Right ventricle myocardium inferior (tissue), 1 donor: ENCODE results near the gene ABTB2. TPM values are rescaled to one million over a fixed set of nuclear protein-coding genes. Genes with fewer than 3 reads are reported as not detected.
A peak's percentile ranks its signal among the peaks of the same experiment; 100 is the strongest.

Experiments used
- ATAC-seq: fragments of 200-7000 bp; cut with Tn5 transposase; one replicate; pipeline ENCODE4 v1.9.1; 2020; ENCODE audit warnings: mild to moderate bottlenecking, moderate library complexity
- DNase-seq: peaks from one replicate; pipeline ENCODE4 v3.0.0; 2021; ENCODE audit errors: missing footprints
- intact Hi-C: fragments of 100-400 bp; cut with DNase I; formaldehyde crosslinking; loops from one replicate; pipeline ENCODE4 v1.11.0; 2022
- total RNA-seq: library from RNA; stranded (reverse); fragmentation: NEBNext Ultra II Directional; extraction: Animal tissue kit (Norgen Biotek cat#: 25700); gene quantifications from one replicate; pipeline ENCODE4 v1.2.1, GENCODE V29; 2021
- donor health status: DM: no; HTN: yes; CAD: no; lungs with severe emphysema.

ABTB2 gene
- total RNA-seq, 1 donor from 2014 or later, result 14.3 TPM

GRCh38 chr11:34176751-34177209 lies 181.0 kb downstream of the ABTB2 start:
- ATAC-seq, result no peak
- DNase-seq, result no peak
- intact Hi-C loops, result loop anchor here (10.0 kb wide), 1 partner anchor 318 kb away; no protein-coding TSS in a partner anchor

DNA sequence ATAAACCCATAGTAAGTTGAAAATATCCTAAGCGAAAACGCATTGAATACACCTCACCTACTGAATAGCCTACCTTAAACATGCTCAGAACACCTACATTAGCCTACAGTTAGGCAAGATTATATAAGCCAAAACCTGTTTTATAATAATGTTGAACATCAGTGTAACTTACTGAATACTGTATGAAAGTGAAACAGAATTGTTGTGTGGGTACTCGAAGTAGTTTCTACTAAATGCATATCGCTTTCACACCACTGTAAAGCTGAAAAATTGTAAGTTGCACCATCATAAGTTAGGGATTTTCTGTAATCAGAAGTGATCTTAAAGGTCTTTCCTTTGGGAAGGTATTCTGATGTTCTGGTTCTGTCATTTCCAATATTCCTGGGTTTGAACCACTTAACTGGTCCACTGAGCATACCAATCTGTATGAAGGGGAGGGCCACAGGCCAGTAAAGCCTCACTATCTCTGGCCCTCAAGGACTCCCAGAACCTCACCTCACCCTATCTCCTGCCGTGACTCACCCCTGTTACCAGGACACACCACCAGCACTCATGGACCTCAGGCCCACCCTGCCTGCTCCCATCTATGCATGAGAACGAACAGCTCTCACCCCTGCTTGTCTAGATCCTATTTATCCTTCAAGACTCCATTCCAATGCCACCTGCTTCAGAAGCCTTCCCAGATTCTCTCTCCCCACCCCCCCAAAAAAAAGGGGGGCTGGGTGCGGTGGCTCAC lies 182.4 kb downstream of the ABTB2 start:
- DNase-seq (no peak), ATAC-seq (no peak)
- intact Hi-C loops, result loop anchor here (10.0 kb wide), 1 partner anchor 319 kb away; no protein-coding TSS in a partner anchor

- intact Hi-C loops, result loop anchor here (1.0 to 10.0 kb wide), 3 partner anchors 177 to 320 kb away; no protein-coding TSS in a partner anchor
- DNase-seq (peak; percentile 93), ATAC-seq (peak; percentile 99)
Measured at GRCh38 chr11:34174412-34175041, 183.3 kb downstream of the ABTB2 start.

DNA sequence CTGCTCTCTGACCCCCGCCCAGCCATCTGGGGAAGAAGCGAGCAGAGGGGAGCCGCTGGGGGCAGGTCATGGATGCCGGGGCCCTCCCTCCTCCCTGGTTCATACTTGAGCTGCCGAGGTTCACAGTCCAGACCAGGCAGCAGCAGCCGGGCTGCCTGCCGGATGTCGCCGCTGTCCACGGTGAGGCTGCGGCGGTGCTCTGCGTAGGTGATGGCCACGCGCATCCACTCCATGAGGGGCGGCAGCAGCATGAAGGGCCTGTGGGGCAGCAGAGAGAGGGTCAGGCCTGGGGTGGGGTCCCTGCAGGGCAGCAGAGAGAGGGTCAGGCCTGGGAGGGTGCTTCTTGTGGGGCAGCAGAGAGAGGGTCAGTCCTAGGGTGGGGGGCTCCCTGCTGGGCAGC lies 184.8 kb downstream of the ABTB2 start:
- ATAC-seq (no peak), DNase-seq (no peak)

DNA sequence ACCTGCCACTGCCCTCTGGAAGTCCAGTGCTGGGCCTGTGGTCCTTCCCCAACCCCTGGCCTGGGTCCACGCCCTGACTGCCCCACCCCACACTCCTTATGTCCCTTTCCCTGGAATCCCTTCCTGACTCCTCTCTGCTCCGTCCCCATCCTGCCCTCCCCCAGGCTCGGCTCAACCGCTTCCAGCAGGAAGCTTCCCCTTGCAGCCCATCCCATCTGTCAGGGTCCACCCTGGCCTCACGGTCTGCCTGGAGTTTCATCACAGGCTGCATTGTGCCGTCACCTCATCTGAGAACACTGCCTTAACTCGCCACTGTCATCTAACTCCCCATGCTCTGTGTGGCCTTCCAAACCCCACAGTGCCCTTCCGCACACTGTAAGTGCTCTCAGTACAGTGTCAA lies 188.1 kb downstream of the ABTB2 start:
- intact Hi-C loops, result loop anchor here (10.0 kb wide), 1 partner anchor 325 kb away; no protein-coding TSS in a partner anchor
- ATAC-seq (no peak), DNase-seq (no peak)

More for the DNA sequence above, 184.8 kb downstream of the ABTB2 start:
- intact Hi-C loops, result loop anchor here (10.0 kb wide), 1 partner anchor 322 kb away; no protein-coding TSS in a partner anchor

DNA sequence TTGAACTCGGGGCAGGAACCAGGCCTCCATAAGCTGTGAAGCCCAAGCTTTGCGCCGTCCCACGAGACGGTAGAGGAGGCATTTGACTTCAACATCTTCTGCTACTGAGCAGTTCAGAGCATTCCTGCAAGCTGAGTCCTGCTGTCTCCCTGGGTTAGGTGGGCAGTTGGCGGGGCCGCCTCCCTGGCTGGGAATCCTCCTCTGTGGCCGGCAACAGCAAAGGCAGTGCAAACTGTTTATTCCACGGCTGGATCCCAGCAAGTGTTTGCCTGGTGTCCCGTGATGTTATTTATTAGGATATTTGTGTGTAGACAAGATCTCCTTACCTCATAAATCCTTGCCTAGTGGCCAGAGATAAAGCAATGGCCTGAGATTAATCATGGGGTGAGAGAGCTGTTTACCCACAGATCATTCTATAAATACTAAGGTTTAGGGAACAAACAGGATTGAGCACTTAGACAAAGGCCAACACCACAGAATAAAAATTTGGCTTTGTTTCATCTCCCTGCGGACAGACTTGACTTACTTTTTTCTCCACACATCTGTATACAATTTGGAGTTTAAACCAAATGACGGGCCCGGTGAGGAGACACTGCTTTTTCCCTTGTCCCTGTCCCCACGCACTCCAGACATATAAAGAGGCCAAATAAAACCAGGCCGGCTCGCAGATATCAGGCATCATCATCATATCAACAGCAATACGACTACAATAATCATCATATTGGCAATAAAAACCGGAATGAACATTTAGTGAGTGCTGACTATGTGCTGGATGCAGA lies 189.0 kb downstream of the ABTB2 start:
- intact Hi-C loops, result no loop called here
- DNase-seq (no peak), ATAC-seq (no peak)

DNA sequence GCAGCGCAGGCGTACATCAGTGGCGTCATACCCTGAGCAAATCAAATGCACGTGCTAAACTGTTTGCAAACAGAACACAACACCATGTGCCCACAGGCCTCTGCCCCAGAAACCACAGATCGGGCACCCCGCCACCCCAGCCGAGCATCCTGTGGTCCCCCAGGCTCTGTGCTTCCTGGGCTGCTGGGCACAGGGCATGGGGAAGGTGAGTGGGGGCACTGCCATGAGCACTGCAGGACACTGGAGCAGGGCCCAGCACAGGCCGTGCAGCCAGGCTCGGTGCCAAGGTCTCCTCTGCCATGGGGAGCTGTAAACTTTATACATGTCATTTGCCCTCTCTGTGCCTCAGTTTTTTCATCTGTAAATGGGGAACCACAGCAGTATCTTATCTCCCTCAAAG lies 189.8 kb downstream of the ABTB2 start:
- intact Hi-C loops, result no loop called here
- DNase-seq (no peak), ATAC-seq (no peak)

DNA sequence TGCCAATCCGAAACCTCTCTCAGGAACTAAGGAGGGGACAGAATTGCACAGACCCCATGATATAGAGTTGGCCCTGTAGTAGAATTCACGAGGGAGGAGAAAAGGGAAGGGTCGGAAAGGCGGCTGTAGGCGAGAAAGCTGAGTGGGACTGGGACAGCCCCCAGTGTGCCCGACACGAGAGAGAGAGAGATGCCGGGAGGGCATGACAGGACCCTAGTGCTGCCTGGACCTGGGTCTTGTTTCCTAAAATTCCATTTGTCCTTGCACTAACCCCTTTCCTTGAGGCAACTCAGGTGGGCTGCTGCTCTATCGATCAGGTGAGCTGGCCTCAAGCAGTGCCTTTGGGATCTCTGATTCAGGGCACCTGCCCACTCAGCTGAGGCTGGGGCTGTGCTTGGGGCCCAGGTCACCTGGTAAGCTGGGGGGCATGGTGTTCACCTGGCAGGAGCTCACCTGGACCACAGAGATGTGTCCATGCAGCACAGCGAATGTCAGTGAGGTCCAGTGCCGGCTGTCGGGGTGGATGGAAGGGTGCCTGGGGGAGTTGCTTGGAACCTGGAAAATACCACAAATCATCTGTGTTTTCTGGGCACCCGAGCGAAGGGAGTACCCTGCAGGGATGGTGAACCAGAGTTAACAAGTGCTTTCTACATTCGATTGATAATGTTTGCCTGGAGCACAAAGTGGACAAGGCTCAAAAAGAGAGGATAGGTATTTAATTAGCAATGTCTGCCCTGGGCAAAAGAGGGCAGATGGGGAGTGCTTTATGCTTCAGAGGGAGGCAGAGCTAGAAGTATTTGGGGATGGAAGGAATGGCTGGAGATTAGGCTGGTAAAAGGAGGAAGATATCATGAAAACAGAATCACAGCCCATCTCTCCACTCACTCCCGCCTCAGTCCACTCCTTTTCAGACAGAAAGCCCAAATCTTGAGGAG lies 190.7 kb downstream of the ABTB2 start:
- DNase-seq, result no peak

GRCh38 chr11:34165786-34166555 lies 191.8 kb downstream of the ABTB2 start:
- ATAC-seq (no peak), DNase-seq (no peak)

More for the DNA sequence above, 190.7 kb downstream of the ABTB2 start:
- intact Hi-C loops, result no loop called here
- no peak for ATAC-seq

DNA sequence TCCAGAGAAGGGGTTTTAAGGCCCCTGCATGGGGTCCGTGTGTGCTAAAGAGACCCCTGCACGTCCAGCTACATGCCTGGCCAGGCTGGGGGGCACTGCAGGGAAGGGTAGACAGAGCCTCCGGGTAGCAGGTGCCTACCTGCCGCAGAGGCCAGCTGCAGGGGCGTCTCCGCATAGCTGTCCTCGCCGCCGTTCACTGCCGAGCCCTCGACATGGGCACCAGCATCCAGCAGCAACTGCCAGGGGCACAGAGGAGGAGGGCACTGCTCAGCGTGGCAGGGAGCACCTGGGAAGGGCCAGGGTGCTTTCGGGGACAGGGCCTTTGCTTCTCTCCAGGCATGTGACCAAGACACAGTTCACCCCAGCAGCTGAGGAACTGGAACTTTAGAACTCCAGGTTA lies 192.7 kb downstream of the ABTB2 start:
- ATAC-seq (no peak), DNase-seq (no peak)
- intact Hi-C loops, result no loop called here

More at GRCh38 chr11:34165786-34166555, 191.8 kb downstream of the ABTB2 start:
- intact Hi-C loops, result no loop called here

GRCh38 chr11:34162856-34163255 lies 195.0 kb downstream of the ABTB2 start:
- ATAC-seq, result no peak

DNA sequence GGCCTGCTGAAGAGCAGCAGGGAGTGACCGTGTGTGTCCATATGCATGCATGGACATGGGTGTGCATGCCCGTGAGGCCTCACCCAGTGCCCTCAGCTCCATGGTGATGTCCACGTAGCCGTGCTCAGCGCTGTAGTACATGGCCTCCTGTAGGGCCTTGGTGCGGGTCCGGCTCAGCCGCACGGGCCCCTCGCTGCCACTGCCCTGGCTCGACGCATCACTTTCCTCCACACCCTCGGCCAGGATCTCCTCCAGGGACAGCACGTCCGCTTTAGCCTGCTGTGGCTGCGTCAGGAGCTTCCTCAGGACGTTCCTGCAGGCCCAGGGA lies 195.4 kb downstream of the ABTB2 start:
- DNase-seq (no peak), ATAC-seq (no peak)
- intact Hi-C loops, result no loop called here

More at GRCh38 chr11:34162856-34163255, 195.0 kb downstream of the ABTB2 start:
- DNase-seq, result no peak
- intact Hi-C loops, result no loop called here

DNA sequence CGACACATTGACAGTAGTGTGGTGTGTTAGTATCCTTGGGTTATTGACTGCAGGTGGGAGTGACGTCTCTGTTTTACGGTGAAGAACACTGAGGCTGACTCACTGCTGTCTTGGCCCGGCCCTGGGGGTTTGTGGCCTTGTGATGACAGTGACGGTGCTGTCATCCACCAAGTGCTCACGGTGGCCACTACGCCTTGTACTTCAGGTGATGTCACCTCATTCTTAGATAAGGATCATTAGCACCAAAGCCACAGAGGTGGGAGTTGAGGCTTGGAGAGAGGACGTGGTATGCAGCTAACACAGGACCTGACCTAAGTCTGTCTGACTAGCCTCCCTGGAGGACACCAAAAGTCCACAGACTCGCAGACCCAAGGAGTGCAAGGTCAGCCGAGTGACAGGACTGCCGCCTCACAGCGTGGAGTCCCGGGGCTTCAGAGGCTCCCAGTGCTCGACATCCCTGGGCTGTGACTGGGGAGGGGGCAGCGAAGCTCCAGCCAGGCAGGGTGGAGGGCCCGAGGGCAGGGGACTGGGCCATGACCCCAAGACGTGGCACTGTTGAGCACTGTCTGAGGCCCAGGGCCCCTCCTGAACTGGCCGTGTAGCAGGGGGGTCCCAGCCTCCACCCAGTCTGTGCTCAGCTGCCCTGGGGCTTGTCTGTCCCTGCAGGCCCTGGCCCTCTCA lies 195.9 kb downstream of the ABTB2 start:
- DNase-seq, result no peak
- ATAC-seq, result no peak
- intact Hi-C loops, result no loop called here

GRCh38 chr11:34161361-34161760 lies 196.4 kb downstream of the ABTB2 start:
- ATAC-seq (no peak), DNase-seq (no peak)
- intact Hi-C loops, result no loop called here

DNA sequence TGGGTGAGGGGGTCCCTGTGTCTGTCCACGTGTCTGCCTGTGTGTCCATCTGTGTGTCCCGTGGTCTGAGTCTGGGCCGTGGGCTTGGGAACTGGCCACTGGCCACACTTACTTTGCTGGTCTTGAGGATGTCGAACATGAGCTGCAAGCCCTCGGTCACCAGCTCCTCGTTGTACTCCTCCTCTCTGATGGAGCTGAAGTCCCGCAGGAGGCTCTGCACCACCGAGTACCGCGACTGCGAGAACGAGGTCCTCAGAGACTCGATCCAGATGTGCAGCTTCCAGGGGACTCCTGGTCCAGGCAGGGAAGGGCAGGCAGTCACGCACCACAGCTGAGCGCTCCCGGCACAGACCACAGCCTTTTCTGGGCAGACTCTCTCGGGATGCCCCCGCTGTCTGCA lies 197.0 kb downstream of the ABTB2 start:
- DNase-seq (no peak), ATAC-seq (no peak)
- intact Hi-C loops, result no loop called here

GRCh38 chr11:34160049-34160721 lies 197.6 kb downstream of the ABTB2 start:
- ATAC-seq (peak; percentile 73), DNase-seq (no peak)
- intact Hi-C loops, result no loop called here

DNA sequence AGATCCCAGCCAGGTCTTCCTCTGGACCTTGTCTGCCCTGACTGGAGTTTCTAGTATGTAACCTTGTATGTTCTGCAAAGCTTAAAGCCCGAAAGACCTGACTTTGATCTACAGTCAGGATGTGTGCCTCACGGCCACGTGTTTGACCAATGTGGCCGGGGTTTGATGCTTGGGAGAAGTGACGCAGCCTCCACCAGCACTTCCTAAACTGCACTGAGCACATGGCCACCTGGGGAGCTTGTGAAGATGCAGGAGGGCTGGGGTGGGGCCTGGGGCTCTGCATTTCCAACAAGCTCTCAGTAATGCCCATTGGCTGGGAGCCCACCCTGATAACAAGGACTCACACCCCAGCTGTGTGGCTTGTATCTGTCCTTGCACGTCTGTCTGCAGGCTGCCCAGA lies 199.1 kb downstream of the ABTB2 start:
- no peak for ATAC-seq
- intact Hi-C loops, result no loop called here
- no peak for DNase-seq
